ENCODE results near the gene MPPED2.

MPPED2 gene

GRCh38 chr11:30458541-30458940 is 127.6 kb downstream of the MPPED2 start:
- no peak for TF ChIP-seq CTCF (conservative IDR thresholded peaks at IDR 0.05; ENCODE audit: control insufficient read depth, insufficient read depth, low read depth, low read length)
- no peak for DNase-seq (ENCODE audit: low read depth)
- no peak overlapping the region for H3K4me3 ChIP-seq (ENCODE audit: control insufficient read depth, low read depth, low read length)

- no peak for TF ChIP-seq CTCF (conservative IDR thresholded peaks at IDR 0.05; ENCODE audit: control insufficient read depth, insufficient read depth, low read depth, low read length)
- no peak for DNase-seq (ENCODE audit: low read depth)
- H3K4me3 ChIP-seq (ENCODE audit: control insufficient read depth, low read depth, low read length), result no peak overlapping the region
These were observed 129.1 kb downstream of the MPPED2 start for GRCh38 chr11:30457087-30457486.

- no peak overlapping the region for H3K4me3 ChIP-seq (ENCODE audit: control insufficient read depth, low read depth, low read length)
- DNase-seq (ENCODE audit: low read depth), result no peak
- TF ChIP-seq CTCF (conservative IDR thresholded peaks at IDR 0.05; ENCODE audit: control insufficient read depth, insufficient read depth, low read depth, low read length), result no peak
These were observed 131.1 kb downstream of the MPPED2 start for GRCh38 chr11:30455025-30455424.

GRCh38 chr11:30454541-30454940 is 131.6 kb downstream of the MPPED2 start:
- no peak for TF ChIP-seq CTCF (conservative IDR thresholded peaks at IDR 0.05; ENCODE audit: control insufficient read depth, insufficient read depth, low read depth, low read length)

GRCh38 chr11:30454111-30454510 is 132.0 kb downstream of the MPPED2 start:
- no peak overlapping the region for H3K4me3 ChIP-seq (ENCODE audit: control insufficient read depth, low read depth, low read length)
- no peak for TF ChIP-seq CTCF (conservative IDR thresholded peaks at IDR 0.05; ENCODE audit: control insufficient read depth, insufficient read depth, low read depth, low read length)
- DNase-seq (ENCODE audit: low read depth), result no peak

More at GRCh38 chr11:30454541-30454940, 131.6 kb downstream of the MPPED2 start:
- no peak for DNase-seq (ENCODE audit: low read depth)
- no peak overlapping the region for H3K4me3 ChIP-seq (ENCODE audit: control insufficient read depth, low read depth, low read length)

- H3K4me3 ChIP-seq (ENCODE audit: control insufficient read depth, low read depth, low read length), result no peak overlapping the region
- TF ChIP-seq CTCF (conservative IDR thresholded peaks at IDR 0.05; ENCODE audit: control insufficient read depth, insufficient read depth, low read depth, low read length), result no peak
- no peak for DNase-seq (ENCODE audit: low read depth)
These were observed 132.4 kb downstream of the MPPED2 start for GRCh38 chr11:30453705-30454104.

- H3K4me3 ChIP-seq (ENCODE audit: control insufficient read depth, low read depth, low read length), result no peak overlapping the region
- TF ChIP-seq CTCF (conservative IDR thresholded peaks at IDR 0.05; ENCODE audit: control insufficient read depth, insufficient read depth, low read depth, low read length), result no peak
- no peak for DNase-seq (ENCODE audit: low read depth)
These were observed 133.3 kb downstream of the MPPED2 start for GRCh38 chr11:30452842-30453241.
